CD14-positive monocyte (primary cell): ENCODE results near the gene LSP1. TPM values are rescaled to one million over a fixed set of nuclear protein-coding genes. Genes with fewer than 3 reads are reported as not detected.

ENCODE experiments used
- DNase-seq, 3 donors: peaks; one replicate each; pipeline ENCODE4 v3.0.0-alpha.2; 2011 to 2022
- H2AFZ ChIP-seq: 2 replicates; pipeline ENCODE4 v1.6.0; 2012; ENCODE audit warnings: mild to moderate bottlenecking, low read depth, low read length, inconsistent platforms; ENCODE audit not compliant: insufficient read depth, poor library complexity, severe bottlenecking
- H3K27ac ChIP-seq, 2 donors: 1 replicate in 1 of 2; 2 replicates in 1 of 2; pipeline ENCODE4 v1.5.1; 2012 to 2013; ENCODE audit warnings: low read length in 2 of 2, control low read depth in 1 of 2, inconsistent platforms in 1 of 2, low read depth in 1 of 2, mild to moderate bottlenecking in 1 of 2
- H3K27me3 ChIP-seq, 2 donors: one replicate each; pipeline versions ENCODE4 v1.6.0 to v1.6.1; 2011 to 2013; ENCODE audit warnings: low read length in 2 of 2; ENCODE audit not compliant: control insufficient read depth in 2 of 2, insufficient read depth in 2 of 2
- H3K36me3 ChIP-seq, 2 donors: replicated peaks in 1 of 2; 1 replicate in 1 of 2; 2 replicates in 1 of 2; pipeline versions ENCODE4 v1.5.1 to v1.6.1; 2012 to 2013; ENCODE audit warnings: low read length in 2 of 2, control low read depth in 1 of 2, inconsistent platforms in 1 of 2, mild to moderate bottlenecking in 1 of 2; ENCODE audit not compliant: insufficient read depth in 2 of 2, control insufficient read depth in 1 of 2
- H3K4me1 ChIP-seq, 2 donors: 1 replicate in 1 of 2; 2 replicates in 1 of 2; pipeline versions ENCODE4 v1.5.1 to v1.6.1; 2012 to 2013; ENCODE audit warnings: low read length in 2 of 2, control low read depth in 1 of 2, inconsistent platforms in 1 of 2, mild to moderate bottlenecking in 1 of 2, moderate library complexity in 1 of 2; ENCODE audit not compliant: insufficient read depth in 2 of 2, control insufficient read depth in 1 of 2
- H3K4me2 ChIP-seq: replicated peaks from 2 replicates; pipeline ENCODE3; 2012; ENCODE audit warnings: low read length, moderate library complexity, mild to moderate bottlenecking; ENCODE audit not compliant: poor library complexity, severe bottlenecking; ENCODE audit errors: extremely low read depth
- H3K4me3 ChIP-seq, 3 experiments: fragments of 200-600 bp in 1 of 3; sonication (generic) in 1 of 3; replicated peaks in 1 of 3; 1 replicate in 2 of 3; 2 replicates in 1 of 3; pipeline ENCODE4 v1.5.1; 2011 to 2013; ENCODE audit warnings: low read length in 3 of 3, mild to moderate bottlenecking in 3 of 3, control low read depth in 2 of 3, low read depth in 2 of 3, inconsistent platforms in 1 of 3, moderate library complexity in 1 of 3
- H3K79me2 ChIP-seq: 2 replicates; pipeline ENCODE4 v1.6.0; 2012; ENCODE audit warnings: mild to moderate bottlenecking, control low read depth, inconsistent platforms, low read length, moderate library complexity; ENCODE audit not compliant: insufficient read depth
- H3K9ac ChIP-seq: 2 replicates; pipeline ENCODE4 v1.6.0; 2017; ENCODE audit warnings: low read length, mild to moderate bottlenecking; ENCODE audit not compliant: insufficient read depth, poor library complexity, severe bottlenecking
- H3K9me3 ChIP-seq, 2 donors: replicated peaks in 1 of 2; 1 replicate in 1 of 2; 2 replicates in 1 of 2; pipeline versions ENCODE4 v1.5.1 to v1.6.1; 2012 to 2013; ENCODE audit warnings: low read length in 2 of 2, control low read depth in 1 of 2; ENCODE audit not compliant: control insufficient read depth in 1 of 2, insufficient read depth in 1 of 2
- H4K20me1 ChIP-seq: 2 replicates; pipeline ENCODE4 v1.6.0; 2012; ENCODE audit warnings: mild to moderate bottlenecking, low read length, control low read depth, moderate library complexity; ENCODE audit not compliant: insufficient read depth
- H3K27ac Mint-ChIP-seq, 7 donors: one replicate each; pipeline ENCODE4 v1.8.0; 2020; ENCODE audit warnings: mild to moderate bottlenecking in 7 of 7, mixed read lengths in 7 of 7, moderate library complexity in 6 of 7, inconsistent platforms in 2 of 7
- H3K27me3 Mint-ChIP-seq, 3 donors: one replicate each; pipeline ENCODE4 v1.8.0; 2021 to 2022; ENCODE audit warnings: low read depth in 3 of 3, mild to moderate bottlenecking in 3 of 3, mixed read lengths in 3 of 3, moderate library complexity in 3 of 3, inconsistent platforms in 1 of 3
- H3K36me3 Mint-ChIP-seq, 2 donors: one replicate each; pipeline ENCODE4 v1.8.0; 2020; ENCODE audit warnings: mixed read lengths in 2 of 2, inconsistent platforms in 1 of 2, mild to moderate bottlenecking in 1 of 2
- H3K4me1 Mint-ChIP-seq: one replicate; pipeline ENCODE4 v1.8.0; 2020; ENCODE audit warnings: mild to moderate bottlenecking, mixed read lengths
- H3K4me3 Mint-ChIP-seq, 2 donors: one replicate each; pipeline ENCODE4 v1.8.0; 2020; ENCODE audit warnings: mild to moderate bottlenecking in 2 of 2, mixed read lengths in 2 of 2, moderate library complexity in 1 of 2
- H3K9me3 Mint-ChIP-seq, 7 donors: one replicate each; pipeline ENCODE4 v1.8.0; 2020 to 2022; ENCODE audit warnings: mixed read lengths in 7 of 7, mild to moderate bottlenecking in 6 of 7, moderate library complexity in 6 of 7, inconsistent platforms in 2 of 7
- WGBS: methylation state at CpG from one replicate; pipeline ENCODE4 v1.1.5; 2013; ENCODE audit warnings: missing lambda C conversion rate; ENCODE audit not compliant: insufficient coverage; 5-methylcytosine and 5-hydroxymethylcytosine counted together
- intact Hi-C, 2 donors: fragments of 100-400 bp; cut with micrococcal nuclease; formaldehyde crosslinking; loops; one replicate each; pipeline versions ENCODE4 v1.15.0 to v1.15.1; 2023
- polyA plus RNA-seq, 3 donors: library from polyadenylated mRNA; depleted of rRNA in 1 of 3; unstranded in 2 of 3; stranded (reverse) in 1 of 3; fragments of 300-500 nt in 2 of 3; fragments of >200 nt in 1 of 3; fragmentation: Illumina TruSeq in 2 of 3; gene quantifications; 1 replicate in 2 of 3; 2 replicates in 1 of 3; pipeline ENCODE4 v1.2.3, GENCODE V29; 2012 to 2021
- TF ChIP-seq, protein P1 (sequence below): fragments of 200-600 bp; IDR thresholded peaks from one replicate; pipeline ENCODE4 v1.8.0; 2022; ENCODE audit warnings: antibody characterized with exemption, mild to moderate bottlenecking

Gene LSP1
- polyA plus RNA-seq, 3 donors: 387 to 646 (median 542) TPM

GRCh38 chr11:1851468-1852180 lies 1.3 kb upstream of the LSP1 start:
- H4K20me1 ChIP-seq: peaks cover 29% of the 10 kb centered on the region
- no peak overlapping the region for H2AFZ ChIP-seq
- 94% methylated on average over 18 of the region's 21 CpGs for WGBS
- peaks cover 55% of the 10 kb centered on the region for H3K79me2 ChIP-seq
- peak overlapping the region; percentile 7 to 60 for H3K4me3 Mint-ChIP-seq
- H3K27ac Mint-ChIP-seq: peak overlapping the region; percentile 99 to 100 (median 100)
- peak overlapping the region; percentile 97 for H3K9ac ChIP-seq
- no peak for DNase-seq
- H3K4me1 Mint-ChIP-seq: peaks cover 86% of the 10 kb centered on the region
- H3K36me3 Mint-ChIP-seq: peaks cover 21 to 32% of the 10 kb centered on the region in 2 donors
- H3K9me3 ChIP-seq: no peaks in the 10 kb centered on the region
- H3K4me2 ChIP-seq: peak overlapping the region; percentile 97
- peaks cover 92 to 97% of the 10 kb centered on the region in 2 donors for H3K4me1 ChIP-seq
- intact Hi-C loops: loop anchor here in 1 of 2 donors (5.0 kb wide), 2 partner anchors 69 to 89 kb away; partner anchors contain the start of gene CTSD
- peak overlapping the region in 1 of 3 experiments; percentile 88 for H3K4me3 ChIP-seq
- TF ChIP-seq, protein P1, sequence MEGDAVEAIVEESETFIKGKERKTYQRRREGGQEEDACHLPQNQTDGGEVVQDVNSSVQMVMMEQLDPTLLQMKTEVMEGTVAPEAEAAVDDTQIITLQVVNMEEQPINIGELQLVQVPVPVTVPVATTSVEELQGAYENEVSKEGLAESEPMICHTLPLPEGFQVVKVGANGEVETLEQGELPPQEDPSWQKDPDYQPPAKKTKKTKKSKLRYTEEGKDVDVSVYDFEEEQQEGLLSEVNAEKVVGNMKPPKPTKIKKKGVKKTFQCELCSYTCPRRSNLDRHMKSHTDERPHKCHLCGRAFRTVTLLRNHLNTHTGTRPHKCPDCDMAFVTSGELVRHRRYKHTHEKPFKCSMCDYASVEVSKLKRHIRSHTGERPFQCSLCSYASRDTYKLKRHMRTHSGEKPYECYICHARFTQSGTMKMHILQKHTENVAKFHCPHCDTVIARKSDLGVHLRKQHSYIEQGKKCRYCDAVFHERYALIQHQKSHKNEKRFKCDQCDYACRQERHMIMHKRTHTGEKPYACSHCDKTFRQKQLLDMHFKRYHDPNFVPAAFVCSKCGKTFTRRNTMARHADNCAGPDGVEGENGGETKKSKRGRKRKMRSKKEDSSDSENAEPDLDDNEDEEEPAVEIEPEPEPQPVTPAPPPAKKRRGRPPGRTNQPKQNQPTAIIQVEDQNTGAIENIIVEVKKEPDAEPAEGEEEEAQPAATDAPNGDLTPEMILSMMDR: no peak
- H3K9me3 Mint-ChIP-seq: no peaks in the 10 kb centered on the region
- H3K36me3 ChIP-seq: peaks cover 17 to 19% of the 10 kb centered on the region in 2 donors
- H3K27me3 ChIP-seq: no peaks in the 10 kb centered on the region
- peaks cover 0 to 4% (median 0%) of the 10 kb centered on the region in 3 donors for H3K27me3 Mint-ChIP-seq
- peak overlapping the region; percentile 100 for H3K27ac ChIP-seq

DNA sequence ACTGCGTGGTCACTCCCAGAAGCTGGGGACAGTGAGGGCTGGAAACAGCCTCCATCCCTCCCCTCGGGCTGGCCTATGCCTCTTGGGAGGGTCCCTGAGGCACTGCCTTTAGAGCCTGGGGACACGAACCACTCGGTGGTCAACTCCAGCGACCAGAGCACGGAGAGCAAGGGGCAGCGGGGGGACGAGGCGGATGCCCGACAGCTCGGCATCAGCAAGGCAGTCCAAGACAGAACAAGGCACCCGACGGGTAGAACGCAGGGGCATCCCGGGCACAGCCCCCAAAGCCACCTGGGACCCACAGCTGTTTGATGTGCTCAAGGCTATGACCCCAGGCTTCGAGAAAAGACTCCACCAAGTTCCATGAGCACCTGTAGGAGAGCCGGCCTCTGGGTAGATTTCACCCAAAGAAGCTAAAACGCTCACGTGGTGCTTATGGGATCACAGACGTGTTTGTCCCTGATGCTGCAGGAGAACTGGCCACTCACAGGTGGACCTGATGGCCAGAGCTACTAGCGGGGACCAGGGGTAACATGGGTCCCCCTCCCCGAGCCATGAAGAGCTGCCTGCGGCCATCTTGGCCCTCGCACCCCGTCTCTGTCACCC lies 510 bp upstream of the LSP1 start:
- H3K4me2 ChIP-seq: peak overlapping the region; percentile 97
- no peaks in the 10 kb centered on the region for H3K9me3 ChIP-seq
- H3K4me3 ChIP-seq: peak overlapping the region; percentile 61 to 88 (median 82)
- TF ChIP-seq, protein P1: no peak
- Mint-ChIP-seq H3K4me3 (peak overlapping the region; percentile 98 to 100), H3K27ac (peak overlapping the region; percentile 96 to 100 (median 100)), H3K36me3 (peaks cover 20 to 32% of the 10 kb centered on the region in 2 donors), H3K4me1 (peaks cover 84% of the 10 kb centered on the region), H3K9me3 (no peaks in the 10 kb centered on the region), H3K27me3 (peaks cover 0 to 7% (median 0%) of the 10 kb centered on the region in 3 donors)
- intact Hi-C loops: loop anchor here in 1 of 2 donors (5.0 kb wide), 2 partner anchors 70 to 90 kb away; partner anchors contain the start of gene CTSD
- 67% methylated on average over 21 of the region's 25 CpGs for WGBS
- peaks cover 62% of the 10 kb centered on the region for H3K79me2 ChIP-seq
- H3K27me3 ChIP-seq: no peaks in the 10 kb centered on the region
- no peak for DNase-seq
- H4K20me1 ChIP-seq: peaks cover 37% of the 10 kb centered on the region
- H3K9ac ChIP-seq: peak overlapping the region; percentile 97
- peaks cover 92 to 97% of the 10 kb centered on the region in 2 donors for H3K4me1 ChIP-seq
- peak overlapping the region; percentile 100 for H3K27ac ChIP-seq
- no peak overlapping the region for H2AFZ ChIP-seq
- peaks cover 22 to 26% of the 10 kb centered on the region in 2 donors for H3K36me3 ChIP-seq
